GM19240 (cell line): ENCODE data around the gene WWOX.
A peak's percentile ranks its signal among the peaks of the same experiment; 100 is the strongest.
"Not testable (repeated sequence)": the region's sequence is repeated elsewhere in the genome, so short reads cannot be mapped to it uniquely, and the experiment has no call there.

Experiments
- DNase-seq: peaks from one replicate; pipeline ENCODE4 v3.0.0; 2011; ENCODE audit warnings: low spot score; ENCODE audit not compliant: insufficient read length

Gene WWOX

GRCh38 chr16:78490431-78490830 lies 391.0 kb downstream of the WWOX start:
- no peak for DNase-seq

DNA sequence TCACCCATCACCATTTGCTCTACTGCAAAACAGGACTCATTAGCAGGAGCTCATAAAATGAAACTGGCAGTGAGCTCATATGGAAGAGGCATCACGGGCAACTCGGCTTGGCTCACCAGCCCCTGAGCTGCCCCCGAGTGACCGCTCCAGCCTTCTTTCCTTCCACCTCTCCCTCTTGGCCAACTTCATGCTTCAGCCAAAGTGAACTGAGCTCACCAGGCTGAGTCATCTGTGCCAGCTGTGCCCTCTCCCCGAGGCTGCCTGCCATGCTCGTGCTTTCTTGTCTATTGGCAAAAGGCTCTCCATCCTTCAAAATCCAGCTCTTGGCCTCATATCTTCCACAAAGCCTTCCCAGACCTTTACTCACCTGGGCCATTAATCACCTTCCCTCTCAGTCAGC lies 391.4 kb downstream of the WWOX start:
- no peak for DNase-seq

- DNase-seq: no peak
These were observed 394.1 kb downstream of the WWOX start for GRCh38 chr16:78493573-78493972.

DNA sequence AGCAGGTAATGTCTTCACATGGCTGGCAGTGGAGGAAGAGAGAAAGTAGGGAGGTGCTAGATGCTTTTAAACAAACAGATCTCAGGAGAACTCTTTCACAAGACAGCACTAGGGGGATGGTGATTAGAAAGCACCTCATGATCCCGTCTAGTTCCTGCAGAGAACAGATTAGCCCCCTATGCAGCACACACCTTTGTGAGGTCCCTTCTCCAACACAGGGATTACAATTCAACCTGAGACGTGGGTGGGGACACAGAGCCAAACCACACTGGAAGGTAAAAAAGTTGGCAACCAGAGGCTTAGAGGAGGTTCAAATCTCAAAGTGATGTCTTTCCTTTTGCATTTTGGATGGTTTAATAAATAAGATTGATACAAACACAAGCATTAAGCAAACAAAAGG lies 394.7 kb downstream of the WWOX start:
- no peak for DNase-seq

DNA sequence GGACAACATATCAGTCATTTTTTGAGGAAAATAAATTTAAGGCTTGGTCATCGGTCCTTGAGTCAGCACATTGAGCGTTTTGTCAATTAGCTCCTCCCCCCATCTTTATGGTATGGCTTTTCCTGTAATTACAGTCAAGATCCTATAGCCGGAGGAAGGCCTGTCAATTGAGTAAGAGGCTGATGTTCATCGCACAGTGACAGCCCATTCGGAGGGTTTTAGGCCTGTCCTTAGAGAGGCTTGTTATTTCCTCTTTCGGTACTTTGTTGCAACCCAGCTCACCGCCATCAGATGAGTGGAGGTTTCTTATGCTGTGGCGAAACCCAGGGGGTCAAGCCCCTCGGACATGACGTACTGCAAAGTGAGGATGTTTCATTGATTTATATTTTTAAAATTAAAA lies 395.2 kb downstream of the WWOX start:
- no peak for DNase-seq

GRCh38 chr16:78496189-78496588 lies 396.7 kb downstream of the WWOX start:
- no peak for DNase-seq

- no peak for DNase-seq
These were observed 399.9 kb downstream of the WWOX start for GRCh38 chr16:78499399-78499798.

DNA sequence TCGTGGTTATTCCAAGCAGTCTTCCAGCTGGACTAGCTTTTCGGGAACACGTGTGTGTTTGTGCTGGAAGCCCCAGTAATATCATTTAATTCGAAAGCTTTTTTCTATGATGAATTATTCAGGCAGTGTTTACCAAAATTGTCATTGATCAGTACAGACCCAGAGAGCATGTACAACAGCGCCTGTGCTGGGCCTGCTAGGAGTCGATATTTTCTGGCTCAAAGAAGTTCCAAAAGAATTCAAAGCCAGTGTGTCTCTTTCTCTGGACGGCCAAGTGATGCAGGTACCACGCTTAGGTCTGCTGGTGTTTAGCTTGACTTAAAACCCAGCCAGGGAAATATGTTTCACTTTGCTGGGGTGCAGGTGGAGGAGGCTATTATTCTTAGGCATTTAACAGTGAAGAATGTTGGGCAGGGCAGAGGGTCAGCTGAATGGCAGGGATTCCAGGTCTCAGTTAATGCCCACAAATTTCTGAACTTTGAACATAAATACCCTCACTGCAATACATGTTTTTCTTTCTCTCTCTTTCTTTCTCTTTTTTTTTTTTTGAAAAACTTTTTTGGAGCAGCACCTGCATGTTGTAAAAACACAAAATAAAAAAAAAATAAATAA lies 401.3 kb downstream of the WWOX start:
- DNase-seq: no peak

- DNase-seq: no peak
These were observed 402.3 kb downstream of the WWOX start for GRCh38 chr16:78501744-78502143.

- no peak for DNase-seq
These were observed 403.4 kb downstream of the WWOX start for GRCh38 chr16:78502812-78503350.

DNA sequence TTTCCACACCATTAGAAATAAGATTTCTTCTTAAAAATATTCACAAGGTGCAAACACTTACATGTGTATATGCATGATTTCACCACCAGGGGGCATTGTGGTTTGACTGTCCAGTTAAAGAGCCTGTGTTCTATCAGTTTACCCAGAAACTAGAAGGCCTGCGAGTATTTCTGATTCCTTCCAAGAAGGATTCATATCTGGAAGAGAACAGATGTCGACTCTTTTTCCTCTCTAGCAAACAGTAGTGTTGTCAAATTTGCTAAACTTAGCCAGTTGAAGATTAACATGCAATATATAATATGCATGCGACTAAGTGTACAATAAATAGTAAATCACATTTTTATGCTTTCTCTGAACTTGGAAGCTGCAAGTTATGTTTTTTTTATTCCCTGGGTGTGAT lies 404.1 kb downstream of the WWOX start:
- DNase-seq: peak; percentile 7

DNA sequence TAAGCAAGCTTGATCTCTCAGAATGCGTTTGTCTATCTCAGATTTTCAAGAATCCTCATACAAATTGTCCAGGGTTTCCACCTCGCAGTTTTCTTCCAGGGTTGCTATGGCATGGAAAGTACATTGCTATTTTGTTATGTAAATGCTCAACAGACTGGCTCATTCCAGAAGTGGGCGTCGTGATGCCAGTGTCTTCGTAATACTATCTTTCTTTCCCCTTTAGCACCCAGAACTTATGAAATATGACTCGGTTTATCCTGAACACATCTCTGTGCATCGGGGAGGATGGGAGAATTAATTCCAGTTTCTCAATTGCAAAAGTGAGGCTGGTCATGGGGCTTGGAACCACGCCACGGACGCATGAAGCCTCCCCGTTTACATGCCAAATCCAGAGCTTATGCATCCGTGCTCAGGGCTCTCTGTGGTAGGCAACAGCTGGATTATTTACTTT lies 405.0 kb downstream of the WWOX start:
- no peak for DNase-seq

DNA sequence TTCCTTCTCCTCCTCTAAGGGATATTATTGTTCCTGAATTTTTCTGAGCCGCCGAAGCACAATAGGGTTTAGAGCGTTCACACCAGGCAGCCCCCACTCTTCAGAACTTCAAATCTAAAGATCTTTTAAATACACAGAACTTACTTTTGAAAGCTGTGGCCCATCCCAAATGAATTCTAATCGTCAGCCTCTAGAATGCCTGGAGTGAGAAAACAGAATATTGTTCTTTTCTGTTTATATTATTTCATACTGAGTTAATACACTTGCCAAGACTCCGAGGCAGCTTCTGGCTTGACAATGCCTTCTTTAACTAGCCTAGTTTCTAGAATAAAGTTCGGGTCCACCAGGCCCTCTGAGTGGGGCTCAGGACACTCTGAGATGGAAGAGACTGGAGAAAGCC lies 405.6 kb downstream of the WWOX start:
- DNase-seq: no peak

GRCh38 chr16:78505544-78506366 lies 406.3 kb downstream of the WWOX start:
- DNase-seq: no peak

DNA sequence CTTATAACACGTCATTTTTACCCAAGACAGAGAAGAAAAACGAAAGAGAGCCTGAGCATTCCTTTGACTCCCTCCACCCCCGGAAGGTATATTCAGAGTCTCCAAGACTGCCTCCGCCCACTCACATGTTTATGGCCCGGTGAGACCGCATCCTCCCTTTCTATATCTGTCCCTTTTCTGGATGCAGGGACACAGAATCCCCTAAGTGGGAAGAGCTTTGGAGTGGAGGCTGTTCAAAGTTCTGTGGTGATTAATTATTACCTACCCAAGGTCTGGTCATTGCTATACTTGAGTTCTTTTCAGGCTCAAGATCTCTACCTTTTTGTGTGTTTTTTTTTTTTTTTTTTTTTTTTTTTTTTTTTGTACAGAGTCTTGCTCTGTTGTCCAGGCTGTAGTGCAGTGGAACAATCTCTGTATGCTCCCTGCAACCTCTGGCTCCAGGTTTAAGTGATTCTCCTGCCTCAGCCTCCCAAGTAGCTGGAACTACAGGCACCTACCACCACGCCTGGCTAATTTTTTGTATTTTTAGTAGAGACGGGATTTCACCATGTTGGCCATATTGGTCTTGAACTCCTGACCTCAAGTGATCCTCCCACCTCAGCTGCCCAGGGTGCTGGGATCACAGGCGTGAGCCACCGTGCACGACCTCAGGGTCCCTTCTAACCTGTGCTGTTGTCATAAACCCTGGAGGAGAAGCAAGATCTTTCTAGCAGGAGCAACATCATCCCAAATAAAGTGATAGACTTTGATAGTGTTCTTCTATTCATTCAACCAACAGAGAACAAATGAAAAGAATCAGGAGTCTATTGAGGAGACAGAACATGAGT lies 407.1 kb downstream of the WWOX start:
- DNase-seq: no peak

- DNase-seq: no peak
These were observed 408.1 kb downstream of the WWOX start for GRCh38 chr16:78507576-78507975.

DNA sequence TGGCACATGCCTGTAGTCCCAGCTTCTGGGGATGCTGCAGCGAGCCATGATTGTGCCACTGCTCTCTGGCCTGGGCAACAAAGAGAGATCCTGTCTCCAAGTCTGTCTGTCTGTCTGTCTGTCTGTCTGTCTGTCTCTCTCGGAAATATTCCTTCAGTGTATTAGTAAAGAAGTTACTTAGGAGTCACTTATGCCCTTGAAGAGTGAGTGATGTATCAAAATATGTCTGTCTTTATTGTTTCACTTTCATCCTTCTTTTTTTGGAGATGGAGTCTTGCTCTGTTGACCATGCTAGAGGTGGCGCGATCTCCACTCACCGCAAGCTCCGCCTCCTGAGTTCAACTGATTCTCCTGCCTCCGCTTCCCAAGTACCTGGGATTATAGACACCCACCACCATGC lies 410.5 kb downstream of the WWOX start:
- DNase-seq: no peak

GRCh38 chr16:78510496-78510895 lies 411.0 kb downstream of the WWOX start:
- no peak for DNase-seq

- no peak for DNase-seq
These were observed 414.4 kb downstream of the WWOX start for GRCh38 chr16:78513838-78514237.

DNA sequence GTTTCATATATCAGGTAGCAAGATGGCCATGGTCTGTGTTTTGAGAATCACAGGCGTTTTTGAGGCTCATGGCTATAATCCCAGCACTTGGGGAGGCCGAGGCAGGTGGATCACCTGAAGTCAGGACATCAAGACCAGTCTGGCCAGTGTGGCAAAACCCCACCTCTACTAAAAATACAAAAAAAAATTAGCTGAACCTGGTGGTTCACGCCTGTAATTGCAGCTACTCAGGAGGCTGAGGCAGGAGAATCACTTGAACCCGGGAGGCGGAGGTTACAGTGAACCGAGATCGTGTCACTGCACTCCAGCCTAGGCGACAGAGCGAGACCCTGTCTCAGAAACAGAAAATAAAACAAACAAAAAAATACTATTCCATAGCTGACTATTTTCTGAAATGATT lies 415.4 kb downstream of the WWOX start:
- not testable (repeated sequence) for DNase-seq

- no peak for DNase-seq
These were observed 416.0 kb downstream of the WWOX start for GRCh38 chr16:78515421-78515820.
